HG02610 (cell line): Measurements from ENCODE around the gene B9D1.

Source experiments
- ATAC-seq: cut with Tn5 transposase; IDR thresholded peaks from one replicate; pipeline ENCODE4 v1.9.1; 2021; ENCODE audit warnings: mild to moderate bottlenecking, moderate library complexity; ENCODE audit not compliant: unreplicated experiment

B9D1 gene

GRCh38 chr17:19341211-19341631, 21.3 kb downstream of the B9D1 start:
- no peak for ATAC-seq

GRCh38 chr17:19339341-19339815, 23.1 kb downstream of the B9D1 start:
- no peak for ATAC-seq

GRCh38 chr17:19338031-19338990, 24.2 kb downstream of the B9D1 start:
- no peak for ATAC-seq

- ATAC-seq: no peak
Observed at GRCh38 chr17:19337712-19338023, 24.9 kb downstream of the B9D1 start.

- ATAC-seq: no peak
Observed at GRCh38 chr17:19336938-19337711, 25.4 kb downstream of the B9D1 start.

- no peak for ATAC-seq
Observed at GRCh38 chr17:19335951-19336631, 26.4 kb downstream of the B9D1 start.

GRCh38 chr17:19334331-19334730, 28.2 kb downstream of the B9D1 start:
- no peak for ATAC-seq

- no peak for ATAC-seq
Observed at GRCh38 chr17:19333736-19334290, 28.7 kb downstream of the B9D1 start.

- ATAC-seq: no peak
Observed at GRCh38 chr17:19333132-19333440, 29.4 kb downstream of the B9D1 start.

GRCh38 chr17:19332371-19333131, 30.0 kb downstream of the B9D1 start:
- ATAC-seq: no peak

- ATAC-seq: no peak
Observed at GRCh38 chr17:19331543-19332245, 30.8 kb downstream of the B9D1 start.

- ATAC-seq: no peak
Observed at GRCh38 chr17:19331134-19331533, 31.4 kb downstream of the B9D1 start.

GRCh38 chr17:19330271-19330670, 32.3 kb downstream of the B9D1 start:
- no peak for ATAC-seq

GRCh38 chr17:19329839-19330238, 32.7 kb downstream of the B9D1 start:
- ATAC-seq: no peak

- no peak for ATAC-seq
Observed at GRCh38 chr17:19329136-19329535, 33.4 kb downstream of the B9D1 start.

- ATAC-seq: no peak
Observed at GRCh38 chr17:19328441-19329061, 34.0 kb downstream of the B9D1 start.

- ATAC-seq: no peak
Observed at GRCh38 chr17:19327031-19327783, 35.3 kb downstream of the B9D1 start.

- ATAC-seq: no peak
Observed at GRCh38 chr17:19325542-19325941, 37.0 kb downstream of the B9D1 start.

GRCh38 chr17:19322861-19323260, 39.7 kb downstream of the B9D1 start:
- no peak for ATAC-seq
